Activated CD8-positive, alpha-beta memory T cell treated with anti-CD3 and anti-CD28 coated beads, Interleukin-2, amount 50 U/mL, for 24 hours (primary cell): Measurements from ENCODE around the gene ME3.

Experiments used
- DNase-seq: peaks from one replicate; pipeline ENCODE4 v3.0.0-alpha.2; 2020; ENCODE audit errors: extremely low read depth

The ME3 gene

DNA sequence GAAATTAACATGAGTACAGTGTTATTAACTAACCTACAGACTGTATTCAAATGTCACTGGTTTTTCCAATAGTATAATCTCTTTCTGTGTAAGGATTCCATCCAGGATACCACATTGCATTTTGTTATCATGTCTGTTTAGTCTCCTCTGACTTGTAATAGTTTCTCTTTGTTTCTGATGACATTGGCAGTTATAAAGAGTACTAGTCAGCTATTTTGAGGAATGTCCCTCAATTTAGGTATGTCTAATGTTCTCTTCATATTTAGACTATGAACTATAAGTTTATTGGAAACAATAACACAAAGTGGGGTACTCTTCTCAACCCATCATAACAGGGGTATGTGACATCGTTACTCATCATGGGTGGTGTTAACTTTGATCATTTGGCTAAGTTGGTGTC, 20.3 kb upstream of the ME3 start:
- DNase-seq = no peak

DNA sequence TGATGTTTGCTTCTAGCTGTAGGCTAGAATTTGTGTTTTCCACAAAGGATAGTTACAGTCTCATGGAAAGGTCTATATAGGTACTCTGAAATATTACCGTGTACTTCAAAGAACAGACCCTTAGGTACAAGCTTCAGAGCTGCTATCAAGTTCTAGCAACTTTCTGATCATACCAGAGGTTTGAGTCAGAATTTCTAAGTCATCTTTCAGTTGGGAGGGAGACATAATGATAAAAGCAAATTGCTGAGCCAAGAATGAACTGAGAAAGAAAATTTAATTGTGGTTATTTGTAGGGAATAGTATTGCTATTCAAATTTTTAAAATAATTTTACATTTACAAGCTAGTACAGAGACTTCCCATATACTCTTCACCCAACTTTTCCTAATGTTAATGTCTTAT, 19.9 kb upstream of the ME3 start:
- DNase-seq = no peak

DNA sequence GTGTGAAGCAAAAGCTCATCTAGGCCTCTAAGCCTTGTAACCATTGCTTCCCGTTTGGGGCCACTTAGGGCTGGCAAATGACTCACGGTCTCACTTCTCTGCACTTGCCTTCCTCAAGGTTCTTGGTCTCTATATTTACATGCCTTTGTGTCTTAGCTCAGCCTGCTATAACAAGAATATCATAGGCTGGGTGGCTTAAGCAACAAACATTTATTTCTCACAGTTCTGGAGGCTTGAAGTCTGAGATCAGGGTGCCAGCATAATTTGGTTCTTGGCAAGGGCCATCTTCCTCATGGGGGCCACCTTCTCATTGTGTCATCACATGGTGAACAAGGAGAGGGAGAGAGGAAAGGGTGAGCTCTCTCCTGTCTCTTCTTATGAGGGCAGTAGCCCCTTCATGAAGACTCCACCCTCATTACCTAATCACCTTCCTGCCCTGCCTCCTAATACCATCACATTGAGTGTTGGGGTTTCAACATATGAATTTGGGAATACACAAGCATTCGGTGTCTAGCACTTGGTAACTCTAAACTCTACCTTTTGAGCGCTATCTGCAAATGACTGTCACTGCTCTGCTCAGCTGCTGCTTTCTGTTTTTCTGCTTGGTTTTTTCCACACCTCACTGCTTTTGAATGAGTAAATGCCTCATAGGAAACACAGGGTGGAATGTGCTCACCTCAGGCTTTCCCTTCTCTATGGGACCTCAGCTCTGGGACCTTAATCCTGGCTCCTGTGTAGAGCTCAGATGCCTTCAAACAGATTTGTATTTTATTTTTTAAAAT, 16.2 kb upstream of the ME3 start:
- no peak for DNase-seq

DNA sequence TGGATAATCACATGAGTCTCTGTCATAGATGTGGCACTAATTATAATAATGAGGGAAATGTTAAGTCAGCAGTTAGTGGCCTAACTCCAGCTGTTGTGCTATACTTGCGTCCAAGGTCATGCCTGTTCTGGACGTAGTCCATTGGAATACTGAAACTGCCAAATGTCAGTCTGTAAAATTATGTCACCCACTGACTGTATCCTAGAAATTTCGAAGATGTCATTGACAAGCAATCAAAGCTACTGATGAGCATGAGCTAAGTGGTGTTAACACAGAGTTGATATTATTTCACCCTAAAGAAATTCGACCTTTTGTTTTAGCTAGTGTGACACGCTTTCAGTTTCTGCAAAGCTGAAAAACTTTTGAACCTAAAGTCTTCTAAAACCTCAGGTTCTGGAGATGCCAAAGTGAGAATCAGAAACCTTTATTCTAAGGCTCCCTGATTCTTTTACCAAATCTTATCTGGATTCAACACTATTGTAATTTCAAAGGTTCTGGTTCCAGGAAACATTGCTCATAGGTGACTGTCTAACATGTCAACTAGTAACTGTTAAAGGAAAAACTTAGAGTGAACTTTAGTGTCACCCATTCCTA, 14.9 kb upstream of the ME3 start:
- DNase-seq = no peak

DNA sequence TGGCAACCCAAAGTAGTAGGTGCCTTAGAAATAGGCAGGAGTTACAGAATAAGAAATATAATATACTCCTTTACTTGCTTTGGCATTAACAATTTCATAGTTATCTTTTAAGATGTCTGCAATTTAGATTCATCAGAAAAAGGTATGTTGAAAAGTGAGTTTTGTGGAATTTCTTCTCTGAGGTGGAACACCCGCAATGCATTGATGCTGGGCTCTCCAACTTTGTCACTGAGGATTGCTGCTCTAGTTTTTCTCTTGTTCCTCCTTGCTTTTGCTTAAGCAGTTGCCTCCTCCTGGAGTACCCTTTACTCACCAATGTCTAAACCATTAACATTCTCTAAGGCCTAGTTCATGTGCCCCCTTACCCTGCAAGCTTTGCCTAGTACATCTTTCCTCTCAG, 14.1 kb upstream of the ME3 start:
- no peak for DNase-seq

DNA sequence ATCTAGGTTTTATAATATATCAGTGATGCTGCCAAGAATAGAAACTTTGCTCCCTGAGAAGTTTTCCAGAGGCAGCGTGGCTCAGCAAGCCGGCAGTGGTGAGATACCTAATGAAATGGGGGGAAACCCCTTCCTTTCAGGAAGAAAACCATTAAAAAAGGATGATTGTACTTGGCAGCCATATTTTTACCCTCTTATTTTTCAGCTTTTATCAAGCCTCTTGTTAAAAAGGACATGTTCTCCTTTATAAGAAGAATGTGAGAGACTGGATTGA, 9.0 kb upstream of the ME3 start:
- DNase-seq = no peak

DNA sequence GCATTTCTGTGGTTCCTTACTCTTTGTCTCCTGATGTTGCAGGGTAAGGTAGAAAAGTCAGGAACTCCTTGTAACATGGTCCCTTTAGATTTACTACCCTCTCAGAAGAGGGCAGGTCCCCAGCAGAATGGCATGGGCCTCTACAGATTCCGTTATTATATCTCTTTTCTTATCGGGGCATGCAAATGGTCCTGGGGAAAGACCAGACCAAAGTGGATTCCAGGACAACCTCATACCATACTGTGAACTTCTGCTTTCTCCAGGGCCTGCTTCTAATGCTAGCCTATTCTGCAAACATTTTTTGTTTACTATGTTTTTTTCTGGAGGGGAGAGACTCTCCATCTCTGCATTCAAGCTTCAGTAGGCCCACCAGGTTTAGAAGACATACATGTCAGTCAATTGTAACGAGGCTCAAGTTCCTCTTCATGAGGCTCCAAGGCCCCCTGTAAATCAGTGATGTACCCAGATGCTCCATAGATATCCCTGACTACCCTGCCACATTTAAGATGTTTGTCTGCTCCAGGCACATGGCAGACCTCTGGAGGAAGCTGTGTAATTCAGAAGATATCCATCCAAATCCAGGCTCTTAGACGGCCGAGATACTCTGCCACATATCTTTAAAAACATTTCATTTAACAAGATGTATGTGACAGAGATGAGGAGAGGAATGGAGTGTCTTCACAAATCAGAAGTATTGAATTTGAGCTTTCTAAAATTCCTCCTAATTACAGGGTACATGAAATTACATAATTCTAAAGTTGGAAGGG, 8.5 kb upstream of the ME3 start:
- DNase-seq = no peak

DNA sequence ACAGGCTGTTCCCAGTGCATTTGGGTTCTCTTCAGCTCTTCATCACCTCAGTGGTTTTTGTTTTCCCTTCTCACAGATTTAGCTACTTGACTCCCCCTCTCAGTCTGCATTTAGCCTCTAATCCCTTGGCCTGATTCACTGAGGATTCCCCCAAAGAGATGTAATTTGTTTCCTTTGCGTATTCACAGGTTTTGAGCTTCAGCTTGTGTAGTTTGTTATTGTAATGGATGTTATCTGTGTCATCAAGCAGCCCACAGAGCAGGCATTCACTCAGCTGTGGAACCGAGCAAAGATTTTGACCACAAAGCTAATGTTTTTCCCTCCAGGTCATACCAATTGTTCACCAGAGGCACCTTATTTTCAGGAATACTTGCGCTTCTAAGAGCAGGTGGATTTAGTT, 6.4 kb upstream of the ME3 start:
- no peak for DNase-seq

DNA sequence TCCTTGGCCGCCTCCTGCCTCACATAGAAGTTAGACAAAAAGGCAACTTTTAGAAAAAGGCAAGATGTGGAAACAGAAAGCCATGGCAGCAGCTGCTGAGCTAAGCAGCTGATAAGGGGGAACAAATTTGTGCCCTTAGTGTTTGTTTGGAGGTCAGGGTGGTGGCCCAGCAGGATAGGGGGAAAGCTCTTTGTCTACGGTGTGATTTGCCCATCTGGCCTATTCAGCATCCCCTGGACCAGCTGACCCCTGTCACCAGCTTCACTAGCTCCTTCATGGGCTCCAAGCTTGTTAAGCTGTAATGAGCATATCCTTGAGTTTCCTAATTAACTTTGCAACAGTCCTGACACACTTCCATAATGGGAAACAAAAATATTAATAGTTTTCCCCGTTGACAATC, 5.9 kb upstream of the ME3 start:
- no peak for DNase-seq

DNA sequence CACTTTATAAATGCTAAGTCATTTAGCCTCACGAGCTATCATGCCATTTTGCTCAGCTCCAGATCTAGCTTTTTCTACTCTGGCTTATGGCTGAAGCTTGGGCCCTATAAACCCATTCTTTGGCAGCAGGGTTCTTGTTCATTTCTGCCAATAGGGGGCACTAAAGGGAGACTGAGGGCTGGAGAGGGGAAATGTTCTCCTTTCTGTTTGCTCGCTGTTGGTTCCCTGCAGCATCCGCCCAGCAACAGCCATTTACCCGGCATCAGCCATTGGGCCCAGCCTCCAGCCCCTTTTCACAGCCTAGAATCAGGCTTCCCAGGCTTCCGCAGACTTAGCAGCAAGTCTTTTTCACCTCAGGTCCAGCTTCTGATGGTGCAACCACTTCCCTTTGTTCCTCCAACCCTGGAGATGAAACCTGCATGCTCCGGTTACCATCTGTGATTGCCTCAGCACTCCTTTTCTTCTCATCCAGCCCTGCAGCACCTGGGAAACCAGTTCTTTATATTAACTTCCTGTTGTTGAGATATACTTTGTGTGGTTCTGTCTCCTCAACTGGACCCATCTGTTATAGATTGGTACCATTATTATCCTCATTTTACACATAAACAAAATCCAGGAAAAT, 4.2 kb upstream of the ME3 start:
- no peak for DNase-seq

DNA sequence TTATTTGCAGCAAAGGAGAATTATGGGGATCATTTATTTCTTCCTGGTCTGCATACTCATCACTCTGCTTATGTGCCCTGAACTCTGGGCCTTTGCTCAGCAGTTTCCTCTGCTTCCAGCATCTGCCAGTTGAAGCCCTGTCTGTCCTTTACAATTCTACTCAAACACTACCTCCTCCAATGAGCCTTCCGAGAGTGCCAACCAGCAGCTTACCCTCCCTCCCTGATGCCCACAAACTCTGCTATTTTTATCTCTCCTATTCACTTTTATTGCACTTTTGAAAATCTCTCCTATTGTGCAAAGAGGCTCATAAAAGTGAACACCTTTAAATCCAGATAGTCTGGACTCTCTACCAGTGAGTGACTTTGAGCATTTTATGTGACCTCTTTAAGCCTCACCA, 3.6 kb upstream of the ME3 start:
- no peak for DNase-seq

DNA sequence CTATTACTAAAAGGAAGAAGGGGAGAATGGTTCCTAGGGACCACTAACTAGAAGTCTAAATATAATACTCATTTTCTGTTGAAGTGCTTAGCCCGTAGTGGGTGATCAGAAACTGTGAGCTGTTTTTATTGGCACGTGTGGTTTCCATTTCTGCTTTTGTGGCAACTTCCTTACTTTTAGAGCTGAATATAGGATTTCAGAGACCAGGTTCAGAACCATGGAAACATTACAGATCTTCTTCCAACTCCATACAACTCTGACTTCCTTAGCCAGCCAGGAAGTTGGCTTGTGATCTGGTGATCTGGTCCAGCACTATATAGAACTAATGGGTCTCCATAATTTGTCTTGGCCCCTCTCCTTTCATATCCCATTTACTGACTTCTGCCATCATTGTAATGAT, 2.6 kb upstream of the ME3 start:
- DNase-seq = no peak

DNA sequence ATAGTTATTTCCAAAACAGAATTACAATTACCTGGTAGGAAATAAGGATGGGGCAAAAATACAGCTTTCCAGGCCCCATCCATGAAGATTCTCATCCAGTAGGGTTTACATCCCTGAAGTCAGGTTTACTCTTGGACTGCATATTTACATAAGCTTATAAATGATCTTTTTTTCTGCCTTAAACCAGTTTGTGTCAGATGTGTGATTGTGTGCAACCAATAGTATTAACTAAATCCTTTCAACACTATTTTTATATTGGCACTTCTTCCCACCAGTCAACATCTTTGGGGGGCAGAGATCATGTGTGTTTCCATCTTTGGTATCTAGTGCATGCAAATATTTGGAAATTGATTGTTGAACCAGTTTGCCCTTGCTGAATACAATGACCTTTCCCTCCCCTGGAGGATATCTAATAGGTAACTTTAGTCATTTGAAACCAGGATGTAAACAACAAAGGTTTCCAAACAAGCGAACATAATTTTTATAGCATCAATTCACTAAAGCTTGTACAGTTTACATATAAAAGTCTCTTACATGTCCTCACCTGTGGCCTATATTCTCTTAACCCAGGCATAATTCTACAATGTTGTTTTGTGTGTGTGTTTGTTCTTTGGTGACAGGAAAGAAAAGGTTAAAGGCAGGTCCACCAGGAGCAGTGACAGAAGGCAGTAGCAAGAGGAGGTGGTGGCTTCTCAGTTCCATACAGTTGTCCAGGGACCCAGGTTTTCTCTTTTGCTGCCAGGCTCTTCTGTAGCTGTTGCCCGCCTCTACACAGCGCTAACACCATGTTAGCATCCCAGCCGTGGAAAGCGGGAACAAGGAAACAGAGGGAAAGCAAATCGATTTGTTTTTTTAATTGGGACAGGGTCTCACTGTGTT, 1.7 kb upstream of the ME3 start:
- no peak for DNase-seq

DNA sequence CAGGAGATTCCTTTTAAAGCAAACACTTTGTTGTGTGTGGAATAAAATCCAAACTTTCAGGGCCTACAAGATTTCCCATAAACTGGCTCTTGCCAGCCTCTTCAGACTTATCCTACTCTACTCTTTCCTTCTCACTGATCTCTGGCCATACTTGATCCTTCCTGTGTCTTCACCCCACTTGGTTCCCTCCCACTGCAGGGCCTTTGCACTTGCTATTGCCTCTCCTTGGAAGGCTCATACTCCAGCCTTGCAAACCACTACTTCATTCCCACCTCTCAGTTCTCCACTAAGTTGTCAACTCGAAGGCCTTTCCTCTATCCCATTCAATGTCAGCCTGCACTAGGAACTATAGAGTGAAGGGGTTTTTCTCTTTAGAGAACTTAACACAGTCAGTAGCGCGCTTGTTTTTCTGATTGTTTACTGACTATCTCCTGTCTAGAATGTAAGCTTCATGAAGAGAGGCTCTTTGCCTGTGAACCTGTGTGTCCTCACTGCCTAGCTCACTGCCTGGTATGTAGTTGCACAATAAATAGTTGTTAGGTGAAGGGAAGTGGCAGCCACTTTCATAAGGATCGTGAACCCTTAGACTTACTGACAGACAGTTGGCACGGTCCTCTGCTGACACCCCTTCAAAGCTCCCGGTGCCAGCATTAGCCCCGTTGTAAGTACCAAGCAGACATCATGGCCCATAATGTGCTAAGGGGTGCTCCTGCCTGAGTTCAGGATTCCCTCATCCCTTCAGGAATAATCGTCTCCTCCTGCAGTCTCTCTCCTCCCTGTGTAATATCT, 833 bp upstream of the ME3 start:
- no peak for DNase-seq

DNA sequence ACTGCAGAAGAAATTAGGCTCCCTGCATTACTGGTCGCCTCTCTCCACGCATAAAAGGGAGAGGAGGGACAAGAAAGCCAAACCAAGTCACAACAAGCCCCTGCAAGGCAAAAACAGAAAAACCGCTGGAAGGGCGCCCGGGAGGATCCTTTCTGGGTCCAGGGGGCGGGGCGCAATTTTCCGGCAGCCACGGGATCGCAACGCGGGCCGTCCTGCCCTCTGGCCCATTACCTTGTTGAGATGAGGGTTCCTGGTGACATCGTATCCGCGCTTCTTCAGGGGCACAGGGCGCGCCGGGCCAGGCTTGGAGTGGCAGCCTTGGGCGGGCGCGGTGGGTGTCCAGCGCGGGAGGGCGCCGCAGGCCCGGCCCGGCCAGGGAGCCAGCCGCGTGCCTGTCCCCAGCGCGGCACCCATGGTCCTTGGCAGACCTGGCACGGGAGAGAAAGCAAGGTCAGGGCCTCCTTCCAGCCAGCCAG, 847 bp downstream of the ME3 start:
- DNase-seq = no peak

DNA sequence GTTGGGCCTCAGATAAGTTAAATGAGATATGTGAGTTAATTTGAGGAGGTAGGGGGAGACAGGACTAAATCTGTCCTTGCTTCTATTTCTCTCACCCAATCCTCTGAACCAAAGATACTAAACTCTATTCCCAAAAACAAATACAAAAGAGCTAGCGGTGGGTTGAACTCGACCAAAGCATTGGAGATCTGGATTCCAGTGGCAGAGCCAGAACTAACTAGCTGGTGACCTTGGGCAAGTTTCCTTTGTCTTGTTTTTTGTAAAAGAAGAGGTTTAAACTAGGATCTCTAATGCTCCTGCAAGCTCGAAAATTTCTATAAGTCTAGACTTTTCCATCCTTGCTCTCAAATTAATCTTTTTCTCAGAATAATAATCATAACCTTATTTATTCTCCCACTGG, 1.5 kb downstream of the ME3 start:
- DNase-seq = no peak

DNA sequence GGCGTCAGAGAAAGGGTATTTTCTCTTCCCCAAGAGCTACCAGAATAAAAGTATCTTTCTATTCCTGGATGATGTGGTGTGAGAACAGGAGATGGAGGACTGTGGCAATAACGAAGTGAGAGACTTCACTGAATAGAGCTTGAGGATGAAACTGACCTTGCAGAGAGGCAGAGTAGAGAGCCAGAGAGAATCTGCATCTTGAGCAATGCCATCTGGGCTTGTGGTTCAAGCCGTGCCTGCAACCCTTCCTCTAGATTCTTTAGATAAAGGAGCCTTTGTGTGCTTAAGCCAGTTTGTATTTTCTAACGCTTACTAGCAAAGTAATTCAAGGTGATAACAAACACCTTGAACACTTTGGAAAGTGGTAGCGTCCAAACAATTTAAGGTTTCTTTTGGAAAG, 2.2 kb downstream of the ME3 start:
- DNase-seq = no peak

DNA sequence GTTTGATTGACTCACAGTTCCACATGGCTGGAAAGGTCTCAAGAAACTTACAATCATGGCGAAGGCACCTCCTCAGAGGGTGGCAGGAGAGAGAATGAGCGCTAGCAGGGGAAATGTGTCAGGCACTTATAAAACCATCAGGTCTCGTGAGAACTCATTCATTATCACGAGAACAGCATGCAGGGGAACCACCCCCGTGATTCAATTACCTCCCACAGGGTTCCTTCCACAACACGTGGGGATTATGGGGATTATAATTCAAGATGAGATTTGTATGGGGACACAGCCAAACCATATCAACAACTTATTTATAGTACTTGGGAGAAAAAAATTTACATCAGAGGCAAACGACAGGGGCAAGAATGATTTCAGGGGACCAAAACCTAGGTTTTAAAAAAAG, 3.0 kb downstream of the ME3 start:
- no peak for DNase-seq

DNA sequence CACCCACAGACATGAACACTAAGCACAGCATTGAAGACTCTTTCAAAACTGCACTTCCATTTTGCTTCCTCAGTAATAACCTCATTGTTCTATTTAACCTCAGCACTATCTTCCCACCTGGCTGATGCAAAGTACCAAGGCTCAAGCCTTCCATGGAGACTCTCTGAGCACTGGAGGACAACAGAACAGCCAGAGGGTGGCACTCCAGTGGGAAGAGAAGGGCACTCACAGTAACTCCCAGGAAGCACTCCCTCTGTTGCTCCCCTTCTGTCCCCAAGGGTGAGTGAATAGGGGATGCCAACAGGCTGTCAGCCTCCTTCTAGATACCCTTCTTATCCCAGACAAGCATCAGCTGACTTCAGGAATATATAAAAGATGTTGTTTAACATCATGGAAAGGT, 3.5 kb downstream of the ME3 start:
- DNase-seq = no peak

DNA sequence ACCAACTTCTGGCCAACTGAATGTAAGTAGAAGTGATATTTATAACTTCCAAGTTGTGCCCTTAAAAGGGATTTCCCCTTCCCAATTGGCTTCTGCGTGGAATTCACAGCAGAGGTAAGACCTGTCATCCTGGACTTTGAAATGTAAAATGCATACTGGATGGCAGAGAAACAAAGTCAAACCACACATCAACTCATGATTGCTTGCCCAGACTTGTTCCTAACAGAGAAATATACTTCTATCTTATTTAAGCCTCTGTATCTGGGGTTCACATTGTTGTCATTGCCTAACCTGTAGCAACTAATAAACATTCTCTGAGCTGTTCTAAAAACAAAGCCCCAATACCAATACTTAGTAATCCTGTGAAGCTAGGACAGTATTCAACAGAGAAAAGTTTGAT, 6.2 kb downstream of the ME3 start:
- DNase-seq = no peak

DNA sequence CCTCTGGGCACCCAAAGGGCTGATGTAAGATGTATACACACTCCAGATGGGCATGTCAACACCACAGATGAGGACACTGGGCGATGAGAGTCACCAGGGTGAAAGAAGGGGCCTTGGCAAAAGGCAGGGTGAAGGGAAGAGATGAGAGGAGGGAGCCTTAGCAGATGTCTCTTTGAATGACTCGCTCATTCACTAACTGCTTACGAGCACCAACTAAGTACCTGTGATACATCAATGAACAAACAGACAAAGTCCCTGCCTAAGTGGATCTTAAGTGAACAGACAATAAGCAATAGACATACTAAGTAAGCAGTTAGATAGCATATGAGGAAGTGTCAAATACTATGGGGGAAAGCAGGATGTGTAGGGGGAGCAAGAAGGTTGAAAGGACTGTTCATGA, 7.5 kb downstream of the ME3 start:
- no peak for DNase-seq
